PFSK-1 (cell line): ENCODE results near the gene COLEC12.

Experiments
- FOXP2 ChIP-seq: optimal IDR thresholded peaks from 2 replicates; pipeline ENCODE3; 2011; ENCODE audit warnings: borderline replicate concordance, control low read depth, inconsistent platforms; ENCODE audit not compliant: insufficient read depth; ENCODE audit errors: extremely low read length, extremely low read depth
- POLR2AphosphoS5 ChIP-seq: IDR thresholded peaks from 2 replicates; pipeline ENCODE4 v1.6.1; 2012; ENCODE audit warnings: low read depth, mild to moderate bottlenecking, control low read depth, low read length, moderate library complexity
- TAF1 ChIP-seq: IDR thresholded peaks from 2 replicates; pipeline ENCODE4 v1.6.1; 2012; ENCODE audit warnings: low read length, control low read depth, borderline replicate concordance; ENCODE audit not compliant: insufficient read depth
- TF ChIP-seq, protein P1 (sequence below), 2 experiments: IDR thresholded peaks; 2 replicates each; pipeline versions ENCODE4 v1.6.1 to v1.8.0; 2011 to 2012; ENCODE audit warnings: low read depth in 2 of 2, low read length in 2 of 2, control low read depth in 1 of 2, inconsistent platforms in 1 of 2, mild to moderate bottlenecking in 1 of 2, moderate library complexity in 1 of 2; ENCODE audit not compliant: insufficient read depth in 1 of 2

DNA sequence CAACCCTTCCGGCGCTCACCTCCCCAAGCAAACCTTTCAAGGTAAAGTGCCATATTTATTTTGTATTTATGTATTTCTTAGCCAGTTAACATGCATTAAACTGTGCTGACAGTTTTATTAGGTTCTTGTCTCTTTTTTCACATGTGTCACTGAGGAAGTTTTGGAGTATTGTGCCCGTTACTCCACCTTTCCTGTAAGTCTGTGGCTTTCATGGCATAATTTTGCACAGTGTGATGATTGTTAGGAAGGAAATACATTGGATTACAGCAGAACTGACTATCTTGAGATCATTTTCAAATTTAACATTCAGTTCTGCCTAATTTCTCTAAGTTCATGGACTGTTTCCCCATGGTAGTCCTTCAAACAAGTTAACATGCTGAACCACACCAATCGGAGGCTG is 67.7 kb downstream of the COLEC12 start:
- TF ChIP-seq TAF1 (no peak), POLR2AphosphoS5 (no peak), FOXP2 (no peak)
- TF ChIP-seq, protein P1, sequence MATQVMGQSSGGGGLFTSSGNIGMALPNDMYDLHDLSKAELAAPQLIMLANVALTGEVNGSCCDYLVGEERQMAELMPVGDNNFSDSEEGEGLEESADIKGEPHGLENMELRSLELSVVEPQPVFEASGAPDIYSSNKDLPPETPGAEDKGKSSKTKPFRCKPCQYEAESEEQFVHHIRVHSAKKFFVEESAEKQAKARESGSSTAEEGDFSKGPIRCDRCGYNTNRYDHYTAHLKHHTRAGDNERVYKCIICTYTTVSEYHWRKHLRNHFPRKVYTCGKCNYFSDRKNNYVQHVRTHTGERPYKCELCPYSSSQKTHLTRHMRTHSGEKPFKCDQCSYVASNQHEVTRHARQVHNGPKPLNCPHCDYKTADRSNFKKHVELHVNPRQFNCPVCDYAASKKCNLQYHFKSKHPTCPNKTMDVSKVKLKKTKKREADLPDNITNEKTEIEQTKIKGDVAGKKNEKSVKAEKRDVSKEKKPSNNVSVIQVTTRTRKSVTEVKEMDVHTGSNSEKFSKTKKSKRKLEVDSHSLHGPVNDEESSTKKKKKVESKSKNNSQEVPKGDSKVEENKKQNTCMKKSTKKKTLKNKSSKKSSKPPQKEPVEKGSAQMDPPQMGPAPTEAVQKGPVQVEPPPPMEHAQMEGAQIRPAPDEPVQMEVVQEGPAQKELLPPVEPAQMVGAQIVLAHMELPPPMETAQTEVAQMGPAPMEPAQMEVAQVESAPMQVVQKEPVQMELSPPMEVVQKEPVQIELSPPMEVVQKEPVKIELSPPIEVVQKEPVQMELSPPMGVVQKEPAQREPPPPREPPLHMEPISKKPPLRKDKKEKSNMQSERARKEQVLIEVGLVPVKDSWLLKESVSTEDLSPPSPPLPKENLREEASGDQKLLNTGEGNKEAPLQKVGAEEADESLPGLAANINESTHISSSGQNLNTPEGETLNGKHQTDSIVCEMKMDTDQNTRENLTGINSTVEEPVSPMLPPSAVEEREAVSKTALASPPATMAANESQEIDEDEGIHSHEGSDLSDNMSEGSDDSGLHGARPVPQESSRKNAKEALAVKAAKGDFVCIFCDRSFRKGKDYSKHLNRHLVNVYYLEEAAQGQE (IDR thresholded peaks at IDR 0.05; ENCODE audit: insufficient read depth in 1 of 2, low read depth in 2 of 2, low read length in 2 of 2) = no peak
